Pancreas (tissue), 10 donors: Measurements from ENCODE around the gene PRSS2. TPM values are rescaled to one million over a fixed set of nuclear protein-coding genes. Genes with fewer than 3 reads are reported as not detected.

Source experiments
- ATAC-seq, 4 donors: fragments of 200-7000 bp; cut with Tn5 transposase; one replicate each; pipeline versions ENCODE4 v1.8.0 to v1.9.1; 2020; ENCODE audit warnings: mild to moderate bottlenecking in 4 of 4, moderate library complexity in 4 of 4
- DNase-seq, 6 donors: peaks; one replicate each; pipeline ENCODE4 v3.0.0-alpha.2; 2020
- FAIRE-seq: peaks from 2 replicates; lab custom pipeline; 2012; peaks lifted over from hg19 to GRCh38; lab: Jason Lieb, UNC
- H3K27ac ChIP-seq, 4 donors: fragments of 200-600 bp; sonication (generic); 1 replicate in 3 of 4; 2 replicates in 1 of 4; pipeline versions ENCODE4 v1.5.0 to v1.8.0; 2020
- H3K27me3 ChIP-seq, 4 donors: fragments of 200-600 bp; one replicate each; pipeline ENCODE4 v1.8.0; 2021
- H3K36me3 ChIP-seq, 3 donors: fragments of 200-600 bp; sonication (generic) in 1 of 3; one replicate each; pipeline versions ENCODE4 v1.5.0 to v1.8.0; 2020 to 2021
- H3K4me1 ChIP-seq, 3 donors: fragments of 200-600 bp; one replicate each; pipeline ENCODE4 v1.8.0; 2021
- H3K4me3 ChIP-seq, 4 donors: fragments of 200-600 bp; sonication (generic) in 2 of 4; one replicate each; pipeline versions ENCODE4 v1.5.0 to v1.8.0; 2020 to 2021
- H3K9me3 ChIP-seq, 4 donors: fragments of 200-600 bp; one replicate each; pipeline ENCODE4 v1.8.0; 2021
- CTCF ChIP-seq, 4 donors: fragments of 200-600 bp; sonication (generic) in 3 of 4; IDR thresholded peaks; one replicate each; pipeline versions ENCODE4 v1.5.0 to v1.8.0; 2021; ENCODE audit warnings: antibody characterized with exemption in 4 of 4
- WGBS, 2 donors: extraction: QIAGEN DNeasy Blood & Tissue Kit; methylation state at CpG; one replicate each; pipeline ENCODE4 v1.1.7; 2013; 5-methylcytosine and 5-hydroxymethylcytosine counted together
- intact Hi-C, 3 donors: fragments of 100-400 bp; cut with DNase I; formaldehyde crosslinking; loops; one replicate each; pipeline versions ENCODE4 v1.11.1 to v1.14.2; 2022
- polyA plus RNA-seq, 2 donors: library from polyadenylated mRNA; stranded (reverse); fragments of 200-250 nt; gene quantifications; one replicate each; pipeline ENCODE4 v1.2.3, GENCODE V29; 2013
- total RNA-seq, 6 donors: library from RNA; stranded (reverse); fragmentation: NEBNext Ultra II Directional in 4 of 6; extraction: Animal tissue kit (Norgen Biotek cat#: 25700) in 4 of 6; gene quantifications; one replicate each; pipeline versions ENCODE4 v1.2.1 to v1.2.4, GENCODE V29; 2021 to 2023
- donor health status: healthy with polysubstance abuse.
- donor health status: DM: no; HTN: no; CAD: no; lungs with moderate emphysema.
- donor health status: DM: no; HTN: no; CAD: no.
- donor health status: control.
- donor health status: control.
- donor health status: Bipolar disorder and iron deficiency.
- donor health status: DM: yes; HTN: yes; CAD: no.
- donor health status: DM: no; HTN: no; CAD: no.
- donor health status: DM: no; HTN: no; CAD: no.
- donor health status: DM: yes; HTN: yes; CAD: no.

The PRSS2 gene
- total and polyA plus RNA-seq, 8 donors = 25,162 to 136,252 (median 66,198) TPM

GRCh38 chr7:142817506-142817905, 46.7 kb downstream of the PRSS2 start:
- Histone ChIP-seq H3K27ac (no peak overlapping the region), H3K27me3 (no peaks in the 10 kb centered on the region), H3K9me3 (no peaks in the 10 kb centered on the region), H3K36me3 (no peaks in the 10 kb centered on the region), H3K4me1 (no peaks in the 10 kb centered on the region), H3K4me3 (no peak overlapping the region)
- no peak for TF ChIP-seq CTCF (IDR thresholded peaks at IDR 0.05)
- DNase-seq (no peak), ATAC-seq (no peak), FAIRE-seq (no peak)
- intact Hi-C loops = no loop called here
- 64 to 69% methylated on average over 2 of the region's 2 CpGs for WGBS, 2 donors

GRCh38 chr7:142819530-142819929, 48.8 kb downstream of the PRSS2 start:
- 70 to 85% methylated on average over 5 of the region's 5 CpGs for WGBS, 2 donors
- TF ChIP-seq CTCF (IDR thresholded peaks at IDR 0.05) = no peak
- H3K9me3 ChIP-seq = no peaks in the 10 kb centered on the region
- no peak for DNase-seq
- no peak overlapping the region for H3K27ac ChIP-seq
- no peak for ATAC-seq
- no peak for FAIRE-seq
- H3K36me3 ChIP-seq = no peaks in the 10 kb centered on the region
- H3K4me1 ChIP-seq = no peaks in the 10 kb centered on the region
- intact Hi-C loops = no loop called here
- no peaks in the 10 kb centered on the region for H3K27me3 ChIP-seq
- no peak overlapping the region for H3K4me3 ChIP-seq

- 0 to 43% methylated on average over 1 of the region's 1 CpG for WGBS, 2 donors
- ATAC-seq (no peak), FAIRE-seq (peak; percentile 13)
These were observed 51.9 kb downstream of the PRSS2 start for GRCh38 chr7:142822714-142823113.

More at GRCh38 chr7:142822714-142823113, 51.9 kb downstream of the PRSS2 start:
- TF ChIP-seq CTCF (IDR thresholded peaks at IDR 0.05) = no peak
- Histone ChIP-seq H3K4me3 (no peak overlapping the region), H3K27me3 (no peaks in the 10 kb centered on the region), H3K27ac (no peak overlapping the region), H3K9me3 (no peaks in the 10 kb centered on the region), H3K36me3 (no peaks in the 10 kb centered on the region), H3K4me1 (no peaks in the 10 kb centered on the region)
- intact Hi-C loops = no loop called here
- no peak for DNase-seq

Other genes with a start within 250 kb of the PRSS2 start
- gene PRSS1, start 21.5 kb upstream of the PRSS2 start, total RNA-seq = over 10,000 TPM; 23,499 to 66,172 (median 43,326) TPM
- over 10,000 TPM; 22,582 to 45,101 TPM for gene PRSS1, start 21.5 kb upstream of the PRSS2 start, polyA plus RNA-seq
- gene EPHB6, start 84.1 kb downstream of the PRSS2 start, total RNA-seq = 10 to 100 TPM; 23.8 to 34.7 (median 27.0) TPM
- 100 to 1,000 TPM; 117 to 165 TPM for gene EPHB6, start 84.1 kb downstream of the PRSS2 start, polyA plus RNA-seq
- gene TRPV6, start 114.8 kb downstream of the PRSS2 start, total RNA-seq = 10 to 100 TPM; 36.1 to 67.4 (median 47.5) TPM
- gene TRPV6, start 114.8 kb downstream of the PRSS2 start, polyA plus RNA-seq = 100 to 1,000 TPM; 239 to 308 TPM
- under 1 TPM in 2 of 6 donors, not detected in 4; 0.06 to 0.08 TPM for gene TRPV5, start 162.8 kb downstream of the PRSS2 start, total RNA-seq
- gene TRPV5, start 162.8 kb downstream of the PRSS2 start, polyA plus RNA-seq = not detected
- gene LLCFC1, start 168.5 kb downstream of the PRSS2 start, total RNA-seq = not detected
- gene LLCFC1, start 168.5 kb downstream of the PRSS2 start, polyA plus RNA-seq = not detected
- gene KEL, start 191.4 kb downstream of the PRSS2 start, total RNA-seq = 1 to 10 TPM in 1 of 6 donors, under 1 TPM in 2, not detected in 3; 0.28 to 3.1 (median 0.64) TPM
- gene KEL, start 191.4 kb downstream of the PRSS2 start, polyA plus RNA-seq = under 1 TPM; 0.23 to 0.31 TPM